HTERT RPE-1 (cell line): ENCODE results near the gene GNB1L.
"Not testable (repeated sequence)": the region's sequence is repeated elsewhere in the genome, so short reads cannot be mapped to it uniquely, and the experiment has no call there.

Experiments used
- in situ Hi-C: fragments of 300-500 bp; cut with MboI; formaldehyde crosslinking; loops from 4 replicates; pipeline ENCODE4 v1.14.3; 2020; ENCODE audit warnings: low sequenced_read_pairs

Gene GNB1L

DNA sequence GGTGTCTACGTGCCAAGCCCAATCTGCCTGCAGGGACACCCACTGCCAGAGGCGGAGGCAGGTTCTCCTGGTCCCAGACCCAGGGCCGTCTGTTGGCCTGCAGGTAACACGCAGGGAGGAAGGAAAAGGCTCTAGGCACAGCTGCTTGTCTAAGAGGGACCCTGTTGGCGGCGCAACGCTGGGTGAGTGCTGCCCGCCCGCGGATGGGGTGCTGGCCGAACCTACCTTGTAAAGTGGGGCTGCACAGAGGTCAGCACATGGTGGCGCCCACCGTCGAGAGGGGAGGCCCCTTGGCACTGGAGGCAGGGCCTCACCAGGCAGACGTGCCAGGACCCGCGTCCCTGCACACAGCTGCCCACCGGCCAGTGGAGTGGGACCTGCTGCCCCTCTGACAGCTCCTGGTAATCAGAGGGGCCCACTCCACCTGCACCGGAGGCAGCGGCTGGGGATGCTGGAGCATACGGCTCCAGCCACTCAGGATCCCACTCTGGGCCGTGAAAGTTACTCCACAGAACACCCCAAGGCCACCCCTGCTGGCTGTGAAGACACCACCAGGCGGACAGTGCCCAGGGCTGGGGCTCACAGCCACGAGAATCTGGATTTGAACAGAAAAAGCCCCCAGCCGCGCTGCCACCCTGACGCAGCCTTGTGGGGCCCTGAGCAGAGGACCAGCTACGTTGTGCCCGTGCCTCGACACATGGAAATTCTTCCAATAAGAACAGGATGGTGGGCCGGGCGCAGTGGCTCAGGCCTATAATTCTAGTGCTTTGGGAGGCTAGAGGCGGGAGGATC, 70.1 kb downstream of the GNB1L start:
- in situ Hi-C loops, result no loop called here

DNA sequence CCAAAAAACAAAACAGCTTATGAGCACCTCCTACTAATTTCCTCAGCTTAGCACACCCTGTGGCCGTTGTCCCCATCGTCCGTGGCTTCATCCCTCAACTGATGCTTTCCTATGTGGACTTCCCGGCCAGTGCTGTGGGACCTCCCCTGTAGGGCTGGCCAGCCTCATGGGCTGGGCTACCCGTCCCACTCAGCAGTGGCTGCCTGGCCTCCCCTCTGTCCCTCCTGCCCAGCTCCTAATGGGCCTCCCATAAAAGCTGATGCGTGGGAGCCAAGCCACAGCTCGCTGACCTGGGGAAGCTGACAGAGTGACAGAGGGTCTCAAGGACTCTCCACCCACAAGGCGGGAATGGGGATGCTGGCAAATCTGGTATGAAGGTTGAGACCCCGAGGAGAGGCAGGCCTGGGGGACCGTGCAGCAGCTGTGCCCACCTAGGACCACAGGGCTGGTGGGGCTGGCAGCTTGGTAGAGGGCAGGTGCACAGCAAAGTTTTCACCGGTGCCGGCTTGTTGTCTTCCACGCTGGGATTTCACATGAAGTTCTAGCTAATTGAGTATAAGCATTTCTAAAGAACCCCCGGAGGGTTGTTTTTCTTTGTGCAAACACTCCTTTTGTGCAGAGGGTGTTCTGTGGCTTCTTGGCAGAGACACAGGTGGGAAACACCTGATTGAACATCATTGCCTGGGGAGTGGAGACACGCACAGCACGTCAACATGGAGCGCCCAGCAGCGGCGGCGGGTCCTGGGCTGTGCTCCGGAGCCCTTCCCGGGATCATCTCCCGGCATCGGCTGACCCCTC, 70.9 kb downstream of the GNB1L start:
- in situ Hi-C loops, result no loop called here

DNA sequence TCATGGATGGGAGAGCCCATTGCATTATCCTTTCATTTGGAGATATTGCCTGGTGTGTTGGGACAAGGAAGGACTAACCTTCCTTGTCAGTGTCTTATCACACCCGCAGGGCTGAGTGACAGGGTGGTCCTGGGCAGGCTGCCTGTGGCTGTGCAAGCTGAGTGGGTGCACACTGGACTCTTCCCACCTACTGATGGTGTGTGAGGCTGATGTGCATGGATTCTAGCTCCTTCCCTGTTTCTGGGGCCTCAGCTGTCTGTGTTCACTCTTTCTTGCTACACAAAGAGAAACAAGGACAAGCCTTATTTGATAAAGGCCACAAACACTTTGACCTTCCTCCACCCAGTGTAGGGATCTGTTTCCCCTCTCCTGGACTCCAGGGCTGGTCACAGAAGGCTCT, 72.1 kb downstream of the GNB1L start:
- in situ Hi-C loops, result no loop called here

DNA sequence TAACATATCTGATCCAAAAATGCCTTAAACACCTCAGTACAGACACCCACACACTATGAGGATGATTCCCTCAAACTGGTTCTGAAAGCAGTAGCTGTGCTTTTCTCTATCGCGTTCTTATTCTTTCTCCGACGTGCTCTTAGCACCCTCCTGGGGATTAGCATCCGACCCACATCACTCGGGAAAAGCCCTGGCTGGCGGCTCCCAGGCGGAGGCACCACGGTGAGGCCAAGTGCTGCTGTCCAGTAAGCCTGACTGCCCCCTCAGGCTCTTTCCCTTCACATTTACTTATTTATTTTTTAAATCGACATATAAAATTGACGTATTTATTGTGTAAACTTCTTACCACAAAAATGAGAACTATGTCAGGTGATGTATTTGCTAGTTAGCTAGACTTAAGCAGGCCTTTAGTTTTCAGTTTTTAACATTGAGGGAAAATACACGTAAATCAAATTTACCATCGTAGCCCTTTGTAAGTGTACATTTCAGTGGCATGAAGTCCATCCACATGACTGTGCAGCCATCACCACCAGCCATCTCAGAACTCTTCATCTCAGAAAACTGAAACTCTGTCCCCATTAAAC, 74.9 kb downstream of the GNB1L start:
- in situ Hi-C loops, result no loop called here

DNA sequence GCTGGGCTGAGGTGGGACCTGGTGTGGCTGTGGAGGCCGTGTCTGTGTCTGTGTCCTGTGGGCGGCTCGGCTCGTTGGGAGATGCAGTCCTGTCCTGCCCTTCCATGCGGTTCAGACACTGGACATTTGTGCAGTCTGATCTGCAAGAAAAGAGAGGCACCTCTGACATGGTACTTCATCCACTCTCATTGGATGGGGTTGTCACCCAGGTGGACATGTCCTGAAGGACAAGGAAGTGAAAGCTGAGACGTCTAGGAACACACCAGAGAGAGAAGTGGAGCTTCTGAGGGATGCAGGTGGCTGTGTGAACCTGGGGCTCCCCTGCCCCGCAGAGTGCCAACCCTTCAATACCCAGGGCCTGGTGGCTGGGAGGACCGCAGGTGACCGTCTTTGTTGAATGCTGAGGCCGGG, 75.7 kb downstream of the GNB1L start:
- in situ Hi-C loops, result no loop called here

DNA sequence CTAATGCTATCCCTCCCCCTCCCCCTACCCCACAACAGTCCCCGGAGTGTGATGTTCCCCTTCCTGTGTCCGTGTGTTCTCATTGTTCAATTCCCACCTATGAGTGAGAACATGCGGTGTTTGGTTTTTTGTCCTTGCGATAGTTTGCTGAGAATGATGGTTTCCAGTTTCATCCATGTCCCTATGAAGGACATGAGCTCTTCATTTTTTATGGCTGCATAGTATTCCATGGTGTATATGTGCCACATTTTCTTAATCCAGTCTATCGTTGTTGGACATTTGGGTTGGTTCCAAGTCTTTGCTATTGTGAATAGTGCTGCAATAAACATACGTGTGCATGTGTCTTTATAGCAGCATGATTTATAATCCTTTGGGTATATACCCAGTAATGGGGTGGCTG, 77.5 kb downstream of the GNB1L start:
- in situ Hi-C loops, result not testable (repeated sequence)

DNA sequence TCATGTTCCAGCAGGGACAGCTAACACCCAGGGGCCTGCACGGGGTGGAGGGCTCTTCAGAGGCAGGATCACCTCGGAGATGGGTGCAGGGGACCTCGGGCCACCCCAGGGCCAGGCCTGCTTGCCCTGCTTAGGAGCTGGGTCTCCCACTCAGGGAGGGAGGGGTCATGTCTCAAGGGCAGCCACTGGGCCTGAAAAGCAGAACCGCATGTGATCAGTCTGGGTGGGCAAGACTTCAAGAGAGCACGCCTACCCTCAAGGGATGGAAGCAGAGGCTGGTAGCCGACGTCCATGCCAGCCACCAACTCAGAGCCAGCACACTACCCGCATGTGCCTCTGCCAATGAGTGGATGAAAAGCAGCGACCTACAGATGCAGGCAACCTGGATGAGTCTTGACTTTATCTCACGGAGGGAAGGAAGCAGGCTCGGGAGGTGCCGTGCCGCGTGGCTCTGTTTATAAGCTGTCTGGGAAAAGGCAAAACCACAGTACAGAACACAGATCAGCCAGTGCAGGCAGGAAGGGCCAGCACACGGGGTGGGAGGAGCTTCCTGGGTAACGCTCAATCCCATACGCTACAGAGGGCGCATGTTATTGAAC, 78.1 kb downstream of the GNB1L start:
- in situ Hi-C loops, result no loop called here

DNA sequence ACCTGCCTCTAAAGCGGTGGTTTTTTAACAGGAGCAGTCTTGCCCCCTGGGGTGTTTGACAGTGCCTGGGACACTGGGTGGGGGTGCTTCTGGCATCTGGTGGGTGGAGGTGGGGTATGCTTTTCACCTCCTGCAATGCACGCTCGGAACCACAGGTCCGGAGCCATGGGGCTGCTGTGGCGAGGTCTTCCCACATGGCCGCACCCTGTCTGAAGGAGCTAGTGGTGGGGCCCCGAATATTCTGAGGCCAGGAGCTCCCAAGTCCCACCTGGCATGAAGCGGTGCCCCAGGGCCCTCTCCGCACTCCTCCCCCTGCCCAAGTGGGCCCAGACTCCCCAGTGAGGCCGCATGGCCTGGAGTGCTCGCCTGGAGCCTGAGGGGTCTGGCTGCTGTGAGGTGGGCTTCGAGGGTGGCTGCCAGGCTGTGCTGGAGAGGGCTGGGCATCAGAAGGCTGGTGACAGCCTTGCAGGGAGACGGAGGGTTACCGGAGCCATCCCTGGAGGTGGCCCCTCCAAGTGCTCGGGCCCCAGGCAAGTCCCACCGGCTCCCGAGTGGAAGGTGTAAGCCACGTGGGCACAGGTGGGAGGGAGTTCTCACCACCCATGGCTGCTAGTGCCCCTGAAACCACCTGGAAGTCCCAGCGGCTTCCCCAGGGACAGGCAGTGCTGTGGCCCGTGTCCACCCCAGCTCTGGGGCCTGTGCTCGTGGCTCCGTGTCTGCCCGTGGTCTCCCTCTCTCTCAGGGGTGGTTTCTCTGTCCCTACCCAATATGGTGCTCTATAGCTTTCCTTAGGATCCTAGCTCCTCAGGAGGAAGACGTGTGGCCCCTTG, 79.0 kb downstream of the GNB1L start:
- in situ Hi-C loops, result no loop called here

DNA sequence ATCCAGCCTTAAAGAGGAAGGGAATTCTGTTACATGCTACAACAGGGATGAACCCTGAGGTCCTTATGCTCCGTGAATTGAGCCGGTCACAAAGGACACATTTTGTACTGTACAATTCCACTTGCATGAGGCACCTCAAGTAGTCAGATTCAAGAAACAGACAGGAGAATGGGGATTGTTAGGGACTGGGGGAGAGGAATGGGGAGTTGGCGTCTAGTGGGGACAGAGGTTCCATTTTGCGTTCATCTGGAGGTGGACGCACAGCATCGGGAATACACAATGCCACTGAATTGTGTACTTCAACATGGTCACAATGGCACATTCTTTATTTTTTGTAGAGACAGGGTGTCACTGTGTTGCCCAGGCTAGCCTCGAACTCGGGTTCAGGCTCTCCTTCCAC, 80.0 kb downstream of the GNB1L start:
- in situ Hi-C loops, result no loop called here

DNA sequence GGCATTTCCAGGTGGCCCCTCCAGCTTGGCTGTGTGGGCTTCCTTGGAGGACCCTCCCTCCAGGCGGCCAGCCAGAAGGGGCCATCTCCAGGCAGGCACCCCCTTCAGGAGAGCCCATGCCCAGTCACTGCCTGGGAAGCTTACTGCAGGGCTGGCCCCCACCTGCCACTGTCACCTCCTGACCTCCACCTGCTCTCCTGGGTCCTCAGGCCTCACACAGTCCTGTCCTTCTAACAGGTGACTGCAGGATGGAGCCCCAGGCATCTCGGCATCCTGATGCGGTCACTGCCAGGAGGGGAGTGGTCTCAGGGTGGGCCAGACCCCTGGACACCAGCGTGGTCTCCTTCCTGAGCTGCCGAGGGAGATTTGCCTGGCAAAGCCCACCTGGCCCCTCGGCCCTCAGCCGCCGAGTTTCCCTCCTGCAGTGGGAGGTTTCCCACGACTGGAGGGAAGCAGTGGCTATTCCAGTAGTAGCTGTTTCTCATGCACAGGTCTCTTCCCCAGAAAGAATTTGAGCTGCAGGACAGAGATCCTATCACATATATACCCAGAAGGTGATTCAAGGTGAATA, 81.1 kb downstream of the GNB1L start:
- in situ Hi-C loops, result no loop called here

DNA sequence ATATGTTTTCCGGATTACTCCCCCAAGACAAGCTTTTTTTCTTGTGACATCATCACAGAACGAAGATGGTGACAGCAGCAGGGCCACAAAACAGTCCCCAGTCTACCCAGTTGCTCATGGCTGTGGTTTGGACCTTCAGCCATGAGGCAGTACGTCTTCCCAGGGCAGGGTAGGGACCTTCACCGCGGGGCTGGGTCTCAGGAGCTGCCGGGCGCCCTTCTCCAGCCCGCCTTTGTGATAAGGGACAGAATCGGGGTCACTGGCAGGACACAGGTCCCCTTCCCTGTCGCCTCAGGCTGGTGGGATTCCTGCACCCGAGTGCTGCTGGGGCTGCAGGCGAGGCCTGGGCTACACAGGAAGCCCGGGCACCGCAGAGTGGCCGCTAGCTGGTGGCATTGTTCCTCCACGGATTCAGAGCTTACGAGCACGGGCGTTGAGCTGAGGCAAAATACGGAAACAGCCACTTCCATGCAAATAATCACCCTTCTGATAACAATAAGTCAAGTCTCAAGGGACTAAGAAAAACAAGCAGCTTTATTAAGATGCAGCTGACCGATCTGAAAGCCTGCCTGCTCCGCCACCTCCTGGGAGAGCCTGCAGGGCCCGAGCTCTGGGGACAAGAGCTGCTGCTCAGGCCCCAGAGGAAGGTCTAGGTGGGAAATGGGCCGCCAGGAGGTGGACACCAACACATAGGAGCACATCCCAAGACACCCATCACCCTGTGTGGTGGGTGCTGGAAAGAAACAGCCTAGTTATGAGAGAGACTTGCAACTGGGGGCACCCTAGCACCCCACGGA, 81.8 kb downstream of the GNB1L start:
- in situ Hi-C loops, result no loop called here

DNA sequence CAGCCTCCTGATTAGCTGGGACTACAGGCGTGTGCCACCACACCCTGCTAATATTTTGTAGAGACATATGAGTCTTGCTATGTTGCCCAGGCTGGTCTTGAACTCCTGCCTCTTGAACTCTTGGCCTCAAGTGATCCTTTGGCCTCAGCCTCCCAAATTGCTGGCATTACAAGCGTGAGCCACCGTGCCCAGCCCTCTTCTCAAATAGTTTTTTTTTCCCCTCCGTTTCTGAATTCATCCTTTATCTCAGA, 82.3 kb downstream of the GNB1L start:
- in situ Hi-C loops, result no loop called here

DNA sequence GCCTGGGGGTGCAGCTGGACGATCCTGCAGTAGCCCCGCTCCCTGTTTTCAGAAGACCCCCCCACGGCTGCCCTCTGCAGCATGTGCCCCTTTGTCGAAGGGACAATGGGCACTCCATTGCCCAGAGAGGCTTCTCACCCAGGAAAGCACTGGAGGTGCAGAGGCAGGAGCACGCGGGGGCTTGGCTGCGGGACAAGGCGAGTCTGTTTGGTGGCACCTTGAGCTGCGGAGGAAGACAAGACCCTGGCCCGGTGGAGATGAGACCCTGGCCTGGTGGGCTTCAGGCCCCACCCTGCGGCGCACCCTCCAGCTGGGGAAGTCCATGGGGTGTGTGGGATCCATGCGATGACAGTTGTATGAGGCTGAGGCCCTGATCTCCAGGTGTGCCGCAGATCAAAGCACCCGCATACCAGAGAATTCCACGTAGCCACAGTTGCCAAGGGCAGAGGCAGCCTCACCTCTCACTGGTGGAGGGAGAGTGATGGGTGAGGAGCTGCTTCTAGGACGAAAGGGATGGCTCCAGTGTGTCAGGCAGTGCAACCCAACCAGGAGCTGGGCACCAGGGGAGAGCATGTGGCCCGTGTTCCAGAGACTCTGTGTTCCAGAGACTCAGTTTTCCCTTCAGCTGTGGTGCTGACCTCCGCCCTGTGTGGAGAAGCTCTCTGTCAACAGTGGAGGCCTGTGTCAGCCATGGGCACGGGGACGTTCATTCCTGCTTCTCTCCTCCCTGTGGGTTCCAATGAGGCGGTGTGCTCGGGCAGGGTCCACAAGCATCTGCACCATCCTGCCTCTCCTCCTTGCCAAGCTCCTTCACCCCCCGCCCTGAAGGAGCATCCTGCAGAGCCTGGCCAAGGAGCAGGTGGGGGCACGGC, 84.1 kb downstream of the GNB1L start:
- in situ Hi-C loops, result no loop called here

DNA sequence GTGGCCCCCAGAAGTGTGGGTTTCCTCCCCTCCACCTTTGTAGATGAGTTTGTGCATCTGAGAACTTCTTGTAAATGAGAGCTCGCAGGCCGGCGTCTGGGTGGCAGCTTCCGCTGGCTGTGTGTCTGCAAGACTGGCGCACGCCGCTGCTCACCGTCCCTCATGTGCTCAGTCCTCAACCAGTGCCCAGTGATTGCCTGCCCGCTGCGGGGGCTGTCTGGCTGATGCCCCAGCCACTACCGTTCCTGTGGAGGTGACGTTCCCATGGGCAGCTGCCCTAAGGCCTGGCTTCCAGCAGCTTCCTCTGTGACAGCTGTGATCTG, 85.3 kb downstream of the GNB1L start:
- in situ Hi-C loops, result no loop called here

DNA sequence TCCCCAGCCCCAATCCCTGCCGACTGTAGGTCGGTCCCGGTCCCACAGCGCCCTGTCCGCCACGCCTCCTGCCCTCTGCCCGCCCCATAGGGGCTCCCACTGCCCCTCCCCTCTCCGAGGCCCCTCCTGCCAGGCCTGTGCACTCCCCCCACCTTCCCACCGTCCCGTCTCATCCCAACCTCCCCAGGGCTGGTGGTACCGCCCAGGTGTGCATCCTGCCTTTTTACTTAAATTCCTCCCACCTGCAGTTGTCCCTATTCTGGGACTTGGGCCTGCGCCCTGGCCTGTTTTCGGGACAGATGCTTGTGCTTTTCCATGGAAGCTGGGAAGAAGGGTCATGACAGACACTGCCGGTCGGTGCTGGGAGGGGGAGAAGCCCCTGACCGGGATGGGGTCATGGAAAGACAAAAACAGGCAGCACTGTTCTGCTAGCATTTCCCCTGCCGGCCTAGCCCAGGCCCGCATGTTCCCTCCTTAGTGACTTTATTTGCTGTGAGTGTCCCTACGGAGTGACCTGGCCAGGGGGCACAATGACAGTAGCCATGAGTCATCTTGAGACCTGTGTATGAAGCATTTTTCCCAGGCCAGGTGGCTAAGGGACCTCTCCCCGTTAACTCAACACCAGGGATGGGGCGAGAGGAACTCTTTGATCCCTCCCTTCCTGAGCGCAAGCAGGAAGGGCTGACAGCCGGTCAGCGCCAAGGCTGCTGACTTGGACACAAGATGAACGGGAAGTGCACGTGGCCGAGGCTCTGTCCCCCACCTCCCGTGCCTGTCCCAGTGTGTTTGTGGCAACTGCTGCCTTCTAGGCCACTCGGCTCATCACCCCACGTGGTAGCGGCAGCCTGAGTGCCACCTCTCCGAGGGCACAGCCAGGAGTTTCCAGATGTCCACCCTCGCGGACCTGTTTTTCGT, 87.0 kb downstream of the GNB1L start:
- in situ Hi-C loops, result no loop called here

DNA sequence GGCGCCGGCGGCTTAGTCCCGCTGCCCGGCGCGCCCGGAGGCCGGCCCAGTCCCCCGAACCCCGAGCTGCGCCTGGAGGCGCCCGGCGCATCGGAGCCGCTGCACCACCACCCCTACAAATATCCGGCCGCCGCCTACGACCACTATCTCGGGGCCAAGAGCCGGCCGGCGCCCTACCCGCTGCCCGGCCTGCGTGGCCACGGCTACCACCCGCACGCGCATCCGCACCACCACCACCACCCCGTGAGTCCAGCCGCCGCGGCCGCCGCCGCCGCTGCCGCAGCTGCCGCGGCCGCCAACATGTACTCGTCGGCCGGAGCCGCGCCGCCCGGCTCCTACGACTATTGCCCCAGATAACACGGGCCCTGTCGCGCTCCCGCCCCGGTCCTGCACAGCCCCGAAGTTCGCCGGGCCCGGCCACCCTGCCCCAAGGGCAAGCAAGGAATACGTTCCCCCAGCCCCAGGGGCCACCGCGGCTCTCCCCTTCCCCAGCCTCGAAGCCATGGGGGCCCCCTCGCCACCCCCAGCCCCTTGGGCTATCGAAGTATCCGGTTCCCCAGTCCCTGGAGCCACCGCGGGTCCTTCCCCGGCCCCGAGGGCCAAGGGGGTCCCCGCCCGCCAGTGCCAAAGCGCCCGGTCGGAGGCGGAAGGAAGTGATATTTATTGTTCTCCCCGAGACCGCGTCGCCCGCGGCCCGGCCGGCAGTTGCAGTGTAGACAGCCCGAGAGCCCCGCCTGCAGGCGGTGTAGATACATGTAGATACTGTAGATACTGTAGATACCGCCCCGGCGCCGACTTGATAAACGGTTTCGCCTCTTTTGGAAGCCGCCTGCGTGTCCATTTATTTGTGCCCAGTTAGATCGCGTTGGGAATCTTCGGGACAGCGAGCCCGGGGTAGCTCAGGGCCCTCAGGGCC, 87.9 kb downstream of the GNB1L start:
- in situ Hi-C loops, result no loop called here

DNA sequence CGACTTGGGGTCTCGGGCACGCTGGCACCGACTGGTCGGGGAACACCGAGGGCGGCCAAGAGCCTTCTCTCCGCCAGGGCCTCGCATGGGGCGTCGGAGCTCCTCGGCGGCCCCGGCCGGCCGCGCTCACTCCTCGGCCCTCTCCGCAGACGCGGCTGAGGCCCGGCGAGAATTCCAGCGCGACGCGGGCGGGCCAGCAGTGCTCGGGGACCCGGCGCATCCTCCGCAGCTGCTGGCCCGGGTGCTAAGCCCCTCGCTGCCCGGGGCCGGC, 88.5 kb downstream of the GNB1L start:
- in situ Hi-C loops, result no loop called here
